ENCODE measurements around the gene IGFBPL1. TPM values are rescaled to one million over a fixed set of nuclear protein-coding genes. Genes with fewer than 3 reads are reported as not detected.

Gene IGFBPL1
- total and polyA plus RNA-seq, 2 of the 8 experiments (the other 6 are each of a cell fraction or from before 2014, with no cell fraction given): 31.3 to 33.8 TPM

DNA sequence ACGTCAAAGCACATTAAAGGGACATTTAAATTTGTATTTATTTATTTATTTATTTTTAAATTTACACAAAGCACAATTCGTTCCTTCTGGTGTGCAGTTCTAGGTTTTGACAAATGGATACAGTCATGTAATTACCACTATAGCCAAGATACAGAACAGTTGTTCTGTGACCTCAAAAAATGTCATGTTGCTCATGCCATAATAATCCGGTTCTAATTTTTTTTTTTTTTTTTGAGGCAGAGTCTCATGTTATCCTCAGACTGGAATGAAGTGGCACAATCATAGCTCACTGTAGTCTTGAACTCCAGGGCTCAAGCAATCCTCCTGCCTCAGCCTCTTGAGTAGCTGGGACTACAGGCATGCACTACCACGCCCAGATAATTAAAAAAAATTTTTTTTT lies 7.8 kb downstream of the IGFBPL1 start:
- no peak overlapping the region for H2BK15ac ChIP-seq (ENCODE audit: low read length)
- H4K91ac ChIP-seq (replicated peaks; ENCODE audit: insufficient read length, low read length): no peak overlapping the region
- H4K8ac ChIP-seq (ENCODE audit: extremely low read depth, insufficient read depth, low read length): no peak overlapping the region
- ChIA-PET CTCF (ENCODE audit: partially characterized antibody) (interaction anchor here (0.7 to 5.5 kb wide), 32 partner anchors 8 to 480 kb away, joined by 3 to 47 read pairs (median 4); partner anchors contain the start of gene ALDH1B1), POLR2A (ENCODE audit: partially characterized antibody) (no interaction called here)
- H3K27me3 ChIP-seq (replicated peaks in 1 of 4; ENCODE audit: control insufficient read depth in 3 of 4, extremely low read depth in 1 of 4, insufficient read depth in 3 of 4, low read length in 3 of 4): no peaks in the 10 kb centered on the region
- H3K14ac ChIP-seq (ENCODE audit: insufficient read length): no peak overlapping the region
- no peaks in the 10 kb centered on the region for H3K9me3 ChIP-seq (ENCODE audit: insufficient read depth in 2 of 2, low read depth in 1 of 2, low read length in 1 of 2)
- no peak overlapping the region for H3K23ac ChIP-seq (ENCODE audit: insufficient read length)
- H3K23me2 ChIP-seq (ENCODE audit: low read depth, low read length): no peaks in the 10 kb centered on the region; the same call in 1 of the 2 replicates
- no peak overlapping the region for H3K18ac ChIP-seq (ENCODE audit: extremely low read depth, low read length)
- H2AFZ ChIP-seq (ENCODE audit: low read length): no peak overlapping the region
- no peaks in the 10 kb centered on the region for H3K79me1 ChIP-seq (ENCODE audit: low read depth, low read length)
- peaks cover 3 to 22% (median 9%) of the 10 kb centered on the region in 4 experiments for H3K4me1 ChIP-seq (replicated peaks in 1 of 4; ENCODE audit: control insufficient read depth in 3 of 4, insufficient read depth in 4 of 4, low read length in 3 of 4)
- no peak overlapping the region for H3K9ac ChIP-seq (replicated peaks in 1 of 4; ENCODE audit: extremely low read depth in 1 of 4, low read depth in 3 of 4, low read length in 3 of 4)
- H2BK120ac ChIP-seq (replicated peaks; ENCODE audit: low read depth, low read length): no peak overlapping the region
- H3K36me3 ChIP-seq (ENCODE audit: control insufficient read depth in 2 of 4, insufficient read depth in 4 of 4, low read length in 3 of 4): peaks cover 0 to under 1% (median 0%) of the 10 kb centered on the region in 4 experiments; a peak in 1 of 8 replicates
- H4K5ac ChIP-seq (ENCODE audit: insufficient read length, low read depth, low read length): no peak overlapping the region
- FAIRE-seq: no peak
- H3K4me2 ChIP-seq (ENCODE audit: insufficient read depth in 1 of 2, low read depth in 2 of 2, low read length in 2 of 2): no peak overlapping the region
- no peak overlapping the region for H3K56ac ChIP-seq (replicated peaks; ENCODE audit: insufficient read length, low read depth, low read length)
- no peak overlapping the region for H2BK20ac ChIP-seq (ENCODE audit: low read length)
- no peak overlapping the region for H2AK5ac ChIP-seq (ENCODE audit: low read depth, low read length)
- H2BK5ac ChIP-seq (ENCODE audit: low read depth, low read length): no peak overlapping the region
- WGBS, 2 experiments (ENCODE audit: extremely low coverage in 1 of 2, insufficient coverage in 1 of 2, insufficient read length in 1 of 2, insufficient replicate concordance in 2 of 2, low coverage in 1 of 2, low lambda C conversion rate in 2 of 2, missing lambda C conversion rate in 1 of 2): 81% methylated on average over 4 of the region's 4 CpGs; no CpG with 5 or more reads in 1 of the 2 experiments
- no peak overlapping the region for H2BK12ac ChIP-seq (ENCODE audit: low read depth, low read length)
- DNase-seq (ENCODE audit: low read depth in 1 of 2, low spot score in 2 of 2): no peak
- H3K27ac ChIP-seq (ENCODE audit: low read depth, low read length): no peak overlapping the region
- H3K4ac ChIP-seq (replicated peaks; ENCODE audit: insufficient read length, low read depth, low read length): no peak overlapping the region
- H4K20me1 ChIP-seq (replicated peaks in 1 of 2; ENCODE audit: control insufficient read depth in 1 of 2, insufficient read depth in 2 of 2, low read length in 2 of 2): peaks cover 0 to 2% of the 10 kb centered on the region in 2 experiments
- H3K79me2 ChIP-seq (ENCODE audit: control insufficient read depth in 1 of 2, insufficient read depth in 2 of 2, low read length in 2 of 2): no peaks in the 10 kb centered on the region
- no peak overlapping the region for H3K4me3 ChIP-seq (ENCODE audit: extremely low read depth in 1 of 4, insufficient read depth in 2 of 4, low read depth in 3 of 4, low read length in 4 of 4)
- no peak for TF ChIP-seq NANOG (IDR thresholded peaks at IDR 0.05; ENCODE audit: insufficient read depth, low read depth, low read length, poor library complexity, severe bottlenecking)
- no peak for TF ChIP-seq ASH2L (IDR thresholded peaks at IDR 0.05; ENCODE audit: low read length)
- TF ChIP-seq TCF12 (IDR thresholded peaks at IDR 0.05; ENCODE audit: low read depth, low read length): no peak
- no peak for TF ChIP-seq TAF1 (IDR thresholded peaks at IDR 0.05; ENCODE audit: low read depth, low read length)
- no peak for TF ChIP-seq FOSL1 (IDR thresholded peaks at IDR 0.05; ENCODE audit: insufficient read depth, low read depth, low read length)
- TF ChIP-seq KDM5A (IDR thresholded peaks at IDR 0.05; ENCODE audit: low read length): no peak
- TF ChIP-seq KDM1A (IDR thresholded peaks at IDR 0.05; ENCODE audit: borderline replicate concordance, low read length): no peak
- no peak for TF ChIP-seq RXRA (IDR thresholded peaks at IDR 0.05; ENCODE audit: insufficient read depth, low read depth, low read length)
- TF ChIP-seq CEBPB (IDR thresholded peaks at IDR 0.05; ENCODE audit: low read depth, low read length): no peak
- TF ChIP-seq YY1 (IDR thresholded peaks at IDR 0.05; ENCODE audit: low read depth, low read length): no peak
- TF ChIP-seq JUND (IDR thresholded peaks at IDR 0.05; ENCODE audit: low read length): no peak
- no peak for TF ChIP-seq EZH2 (IDR thresholded peaks at IDR 0.05; ENCODE audit: low read depth, low read length, severe bottlenecking)
- TF ChIP-seq SIRT6 (IDR thresholded peaks at IDR 0.05; ENCODE audit: low read length): no peak
- TF ChIP-seq, protein P1, sequence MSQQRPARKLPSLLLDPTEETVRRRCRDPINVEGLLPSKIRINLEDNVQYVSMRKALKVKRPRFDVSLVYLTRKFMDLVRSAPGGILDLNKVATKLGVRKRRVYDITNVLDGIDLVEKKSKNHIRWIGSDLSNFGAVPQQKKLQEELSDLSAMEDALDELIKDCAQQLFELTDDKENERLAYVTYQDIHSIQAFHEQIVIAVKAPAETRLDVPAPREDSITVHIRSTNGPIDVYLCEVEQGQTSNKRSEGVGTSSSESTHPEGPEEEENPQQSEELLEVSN (IDR thresholded peaks at IDR 0.05): no peak

Data from H1 (cell line).